COLO668 (cell line): ENCODE results near the gene CHCHD10.
A peak's percentile ranks its signal among the peaks of the same experiment; 100 is the strongest.

ENCODE experiments used
- DNase-seq: peaks from one replicate; lab custom pipeline; 2025; ENCODE audit not compliant: unreplicated experiment; lab: John Stamatoyannopoulos, UW

The CHCHD10 gene

GRCh38 chr22:23787910-23788309 lies 20.1 kb upstream of the CHCHD10 start:
- DNase-seq = no peak

DNA sequence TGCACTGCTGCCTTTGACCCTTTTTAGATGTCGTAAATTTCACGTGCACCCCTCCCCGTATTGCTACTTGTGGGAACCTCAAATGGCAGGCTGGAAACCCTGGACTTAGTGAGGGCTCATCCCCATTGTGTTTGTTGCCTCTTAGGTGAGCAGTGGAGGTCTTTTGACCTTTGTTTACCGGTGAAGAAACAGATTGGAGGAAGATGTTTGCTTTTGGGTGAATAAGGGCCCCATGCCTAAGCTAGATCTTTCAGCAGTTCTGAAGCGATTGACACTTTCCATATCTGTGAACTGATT lies 19.8 kb upstream of the CHCHD10 start:
- no peak for DNase-seq

DNA sequence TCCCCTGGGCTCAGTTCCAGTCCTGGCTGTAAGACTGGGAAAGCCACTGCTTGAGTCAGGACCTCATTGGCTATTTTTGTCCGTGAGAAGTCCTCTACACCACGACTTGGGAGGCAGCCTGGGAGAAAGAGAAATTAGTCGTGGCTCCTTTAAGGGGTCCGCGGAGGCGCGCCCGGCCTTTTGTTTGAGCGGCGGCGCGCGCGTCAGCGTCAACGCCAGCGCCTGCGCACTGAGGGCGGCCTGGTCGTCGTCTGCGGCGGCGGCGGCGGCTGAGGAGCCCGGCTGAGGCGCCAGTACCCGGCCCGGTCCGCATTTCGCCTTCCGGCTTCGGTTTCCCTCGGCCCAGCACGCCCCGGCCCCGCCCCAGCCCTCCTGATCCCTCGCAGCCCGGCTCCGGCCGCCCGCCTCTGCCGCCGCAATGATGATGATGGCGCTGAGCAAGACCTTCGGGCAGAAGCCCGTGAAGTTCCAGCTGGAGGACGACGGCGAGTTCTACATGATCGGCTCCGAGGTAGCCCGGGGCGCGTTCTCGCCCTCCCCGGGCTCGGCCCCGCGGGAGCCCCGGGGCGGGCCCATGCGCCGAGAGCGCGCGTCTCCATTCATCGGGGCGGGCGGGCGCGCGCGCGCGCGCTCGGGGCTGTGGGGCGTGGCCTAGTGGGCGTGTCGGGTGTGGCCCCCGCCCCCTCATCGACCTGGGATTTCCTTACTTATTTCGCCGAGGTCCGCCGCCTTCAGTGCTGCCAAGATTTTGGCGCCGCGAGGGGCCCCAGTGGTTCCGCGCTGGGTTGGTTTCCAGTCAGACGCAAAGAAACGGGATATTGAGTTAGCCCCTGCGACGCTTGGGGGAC lies 19.2 kb upstream of the CHCHD10 start, which contains the start of gene SMARCB1:
TSS of gene SMARCB1 (plus strand) at position 215 of the 848 bp plus-strand sequence. CDS start at position 419, 204 bp downstream.
- peak; percentile 97 for DNase-seq

GRCh38 chr22:23786261-23786710 lies 18.5 kb upstream of the CHCHD10 start:
- DNase-seq = no peak

DNA sequence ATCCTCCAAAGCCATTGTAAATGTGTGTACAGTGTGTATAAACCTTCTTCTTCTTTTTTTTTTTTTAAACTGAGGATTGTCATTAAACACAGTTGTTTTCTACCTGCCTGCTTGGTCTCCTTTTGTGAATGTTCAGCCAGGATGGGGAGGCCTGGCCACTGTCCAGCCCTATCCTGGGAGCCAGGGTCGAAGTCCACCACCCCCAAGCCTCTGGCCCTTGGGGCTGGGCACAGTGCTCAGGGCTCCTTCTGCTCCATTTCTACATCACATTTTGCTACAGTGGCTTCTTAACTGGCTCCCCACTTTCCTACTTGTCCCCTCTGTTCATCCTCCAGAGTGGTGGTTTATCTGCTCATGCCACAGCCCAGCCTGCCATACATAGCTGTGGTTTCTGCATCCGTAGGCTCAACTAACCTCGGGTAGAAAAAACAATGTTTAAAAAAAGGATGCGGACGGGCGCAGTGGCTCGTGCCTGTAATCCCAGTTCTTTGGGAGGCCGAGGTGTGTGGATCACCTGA lies 16.5 kb upstream of the CHCHD10 start:
- no peak for DNase-seq

DNA sequence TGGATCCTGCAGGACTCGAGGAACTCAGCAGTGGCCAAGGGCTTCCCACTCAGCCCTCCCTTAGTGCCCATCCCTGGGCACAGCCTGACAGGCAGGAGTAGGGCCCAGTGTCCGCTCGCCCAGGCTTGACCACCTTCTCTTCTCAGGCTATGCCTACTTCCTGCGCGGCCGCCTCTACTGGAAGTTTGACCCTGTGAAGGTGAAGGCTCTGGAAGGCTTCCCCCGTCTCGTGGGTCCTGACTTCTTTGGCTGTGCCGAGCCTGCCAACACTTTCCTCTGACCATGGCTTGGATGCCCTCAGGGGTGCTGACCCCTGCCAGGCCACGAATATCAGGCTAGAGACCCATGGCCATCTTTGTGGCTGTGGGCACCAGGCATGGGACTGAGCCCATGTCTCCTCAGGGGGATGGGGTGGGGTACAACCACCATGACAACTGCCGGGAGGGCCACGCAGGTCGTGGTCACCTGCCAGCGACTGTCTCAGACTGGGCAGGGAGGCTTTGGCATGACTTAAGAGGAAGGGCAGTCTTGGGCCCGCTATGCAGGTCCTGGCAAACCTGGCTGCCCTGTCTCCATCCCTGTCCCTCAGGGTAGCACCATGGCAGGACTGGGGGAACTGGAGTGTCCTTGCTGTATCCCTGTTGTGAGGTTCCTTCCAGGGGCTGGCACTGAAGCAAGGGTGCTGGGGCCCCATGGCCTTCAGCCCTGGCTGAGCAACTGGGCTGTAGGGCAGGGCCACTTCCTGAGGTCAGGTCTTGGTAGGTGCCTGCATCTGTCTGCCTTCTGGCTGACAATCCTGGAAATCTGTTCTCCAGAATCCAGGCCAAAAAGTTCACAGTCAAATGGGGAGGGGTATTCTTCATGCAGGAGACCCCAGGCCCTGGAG lies 15.7 kb upstream of the CHCHD10 start:
- no peak for DNase-seq

- no peak for DNase-seq
Observed at GRCh38 chr22:23782703-23783102, 14.9 kb upstream of the CHCHD10 start.

DNA sequence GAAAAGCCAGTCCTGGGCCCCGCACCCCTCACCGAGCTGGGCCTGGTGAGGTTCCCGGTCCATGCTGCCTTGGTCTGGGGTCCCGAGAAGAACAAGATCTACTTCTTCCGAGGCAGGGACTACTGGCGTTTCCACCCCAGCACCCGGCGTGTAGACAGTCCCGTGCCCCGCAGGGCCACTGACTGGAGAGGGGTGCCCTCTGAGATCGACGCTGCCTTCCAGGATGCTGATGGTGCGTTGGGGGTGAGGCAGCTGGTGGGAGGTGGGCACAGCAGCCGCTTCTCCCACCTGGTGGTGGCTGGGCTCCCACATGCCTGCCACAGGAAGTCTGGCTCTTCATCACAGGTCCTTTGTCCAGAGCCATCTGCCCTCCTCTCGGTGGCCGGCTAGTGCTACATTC lies 14.5 kb upstream of the CHCHD10 start:
- DNase-seq = no peak

DNA sequence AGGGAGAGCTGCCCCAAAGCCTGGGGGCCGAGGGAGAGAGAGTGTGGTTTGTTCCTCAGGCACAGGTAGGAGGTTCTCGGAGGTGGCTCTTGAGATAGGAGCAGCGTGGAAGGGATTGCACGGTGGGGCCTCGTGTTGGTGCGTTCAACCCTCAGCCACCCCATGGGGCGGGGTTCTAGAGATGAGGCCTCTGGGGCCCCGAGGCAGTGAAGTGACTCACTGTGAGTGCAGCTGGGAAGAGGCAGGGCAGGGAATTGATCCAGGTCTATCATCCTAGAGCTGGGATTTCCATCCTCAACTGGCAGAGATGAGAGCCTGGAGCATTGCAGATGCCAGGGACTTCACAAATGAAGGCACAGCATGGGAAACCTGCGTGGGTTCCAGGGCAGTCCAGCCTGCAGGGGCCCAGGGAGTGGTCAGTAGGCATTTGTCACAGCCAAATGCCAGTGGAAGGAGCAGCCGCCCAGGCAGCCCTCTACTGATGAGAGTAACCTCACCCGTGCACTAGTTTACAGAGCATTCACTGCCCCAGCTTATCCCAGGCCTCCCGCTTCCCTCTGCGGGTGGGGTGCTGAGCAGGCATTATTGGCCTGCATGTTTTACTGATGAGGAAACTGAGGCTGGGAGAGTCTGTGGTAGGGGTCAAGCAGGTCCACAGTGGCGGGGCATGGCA lies 13.9 kb upstream of the CHCHD10 start:
- no peak for DNase-seq

DNA sequence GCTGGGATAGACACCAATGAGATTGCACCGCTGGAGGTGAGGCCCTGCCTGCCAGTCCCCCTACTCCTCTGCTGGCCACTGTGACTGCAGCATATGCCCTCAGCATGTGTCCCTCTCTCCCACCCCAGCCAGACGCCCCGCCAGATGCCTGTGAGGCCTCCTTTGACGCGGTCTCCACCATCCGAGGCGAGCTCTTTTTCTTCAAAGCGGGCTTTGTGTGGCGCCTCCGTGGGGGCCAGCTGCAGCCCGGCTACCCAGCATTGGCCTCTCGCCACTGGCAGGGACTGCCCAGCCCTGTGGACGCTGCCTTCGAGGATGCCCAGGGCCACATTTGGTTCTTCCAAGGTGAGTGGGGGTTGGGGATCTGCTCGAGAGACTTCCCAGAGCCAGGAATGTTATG lies 13.3 kb upstream of the CHCHD10 start:
- no peak for DNase-seq

DNA sequence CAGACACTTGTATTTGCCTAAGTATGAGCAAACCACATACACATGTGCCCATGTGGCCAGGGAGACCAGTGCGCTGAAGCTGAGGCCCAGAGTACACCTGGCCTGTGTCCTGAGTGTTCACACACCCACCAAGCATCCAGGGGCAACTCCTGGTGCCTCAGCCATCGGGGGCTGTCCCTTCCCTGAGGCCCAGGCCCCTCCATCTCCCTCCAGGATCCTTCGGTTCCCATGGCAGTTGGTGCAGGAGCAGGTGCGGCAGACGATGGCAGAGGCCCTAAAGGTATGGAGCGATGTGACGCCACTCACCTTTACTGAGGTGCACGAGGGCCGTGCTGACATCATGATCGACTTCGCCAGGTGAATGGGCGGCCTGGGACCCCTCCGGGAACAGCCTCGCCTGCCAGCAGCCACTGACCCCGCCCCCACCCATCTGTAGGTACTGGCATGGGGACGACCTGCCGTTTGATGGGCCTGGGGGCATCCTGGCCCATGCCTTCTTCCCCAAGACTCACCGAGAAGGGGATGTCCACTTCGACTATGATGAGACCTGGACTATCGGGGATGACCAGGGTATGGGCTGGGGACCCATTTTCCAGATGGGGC lies 12.5 kb upstream of the CHCHD10 start:
- no peak for DNase-seq

DNA sequence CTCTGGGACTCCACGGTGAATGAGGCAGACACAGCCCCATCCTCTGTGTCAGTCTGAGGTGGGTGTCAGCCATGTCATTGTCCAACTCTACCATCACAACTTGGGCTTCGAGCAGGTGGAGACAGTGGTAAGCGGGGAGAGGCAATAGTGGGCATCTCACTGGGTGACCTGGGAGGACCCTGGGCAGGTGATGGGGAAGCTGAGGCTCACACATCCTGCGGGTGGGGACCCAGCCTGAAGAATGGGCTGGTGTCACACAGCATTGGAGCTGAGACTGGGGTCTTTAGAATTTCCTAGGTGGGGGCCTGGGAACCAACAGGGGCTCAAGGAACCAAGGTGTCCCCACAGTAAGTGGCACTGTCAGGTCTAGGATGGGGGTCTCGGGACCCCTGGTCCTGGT lies 12.0 kb upstream of the CHCHD10 start:
- DNase-seq = no peak

DNA sequence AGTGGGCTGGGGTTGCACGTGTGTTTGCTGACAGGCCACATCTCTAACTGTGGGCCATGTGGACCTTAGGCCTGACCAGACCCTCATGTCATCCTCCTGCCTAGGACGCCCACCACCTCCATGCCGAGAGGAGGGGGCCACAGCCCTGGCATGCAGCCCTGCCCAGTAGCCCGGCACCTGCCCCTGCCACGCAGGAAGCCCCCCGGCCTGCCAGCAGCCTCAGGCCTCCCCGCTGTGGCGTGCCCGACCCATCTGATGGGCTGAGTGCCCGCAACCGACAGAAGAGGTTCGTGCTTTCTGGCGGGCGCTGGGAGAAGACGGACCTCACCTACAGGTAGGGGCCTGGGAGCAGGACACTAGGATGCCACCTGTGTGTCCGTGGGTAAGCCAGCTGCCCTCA lies 11.3 kb upstream of the CHCHD10 start:
- DNase-seq = no peak

GRCh38 chr22:23778577-23778900 lies 10.8 kb upstream of the CHCHD10 start:
- no peak for DNase-seq

DNA sequence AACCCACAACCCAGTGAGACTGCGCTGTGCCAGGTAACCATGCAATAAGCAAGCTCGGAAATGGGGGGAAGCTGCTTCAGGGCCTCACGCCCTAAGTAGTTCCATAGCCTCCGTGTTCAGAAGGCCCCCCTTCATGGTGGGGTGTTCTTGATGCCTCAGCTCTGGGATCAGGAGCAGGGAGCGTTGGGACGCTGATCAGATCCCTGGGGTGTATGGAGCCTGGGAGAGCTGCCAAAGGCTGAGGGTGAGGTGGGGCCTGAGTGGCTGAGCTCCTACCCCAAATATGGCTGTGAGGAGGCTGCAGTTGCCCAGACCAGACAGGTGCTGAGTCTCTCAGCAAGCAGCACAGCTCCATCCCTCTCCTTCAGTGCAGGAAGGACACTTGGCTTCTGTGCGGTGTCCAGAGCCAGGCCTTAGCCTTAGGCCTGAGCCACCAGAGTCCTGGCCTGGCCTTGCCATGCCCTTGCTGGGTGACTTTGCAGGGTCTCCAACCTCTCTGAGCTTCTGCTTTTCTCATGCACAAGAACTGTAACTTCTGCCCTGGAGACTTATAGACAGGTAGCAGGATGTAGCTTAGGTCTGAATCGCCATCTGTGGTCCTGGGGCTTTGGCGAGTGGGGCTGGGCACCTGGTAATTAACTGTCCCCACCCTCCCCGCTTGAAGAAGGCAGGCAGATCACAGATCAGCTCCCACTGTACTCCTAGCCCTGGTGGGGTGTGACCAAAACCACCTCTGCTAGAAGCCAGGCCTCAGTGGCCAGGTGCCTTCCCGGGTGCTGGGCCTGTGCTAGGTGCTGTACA lies 10.2 kb upstream of the CHCHD10 start:
- no peak for DNase-seq

DNA sequence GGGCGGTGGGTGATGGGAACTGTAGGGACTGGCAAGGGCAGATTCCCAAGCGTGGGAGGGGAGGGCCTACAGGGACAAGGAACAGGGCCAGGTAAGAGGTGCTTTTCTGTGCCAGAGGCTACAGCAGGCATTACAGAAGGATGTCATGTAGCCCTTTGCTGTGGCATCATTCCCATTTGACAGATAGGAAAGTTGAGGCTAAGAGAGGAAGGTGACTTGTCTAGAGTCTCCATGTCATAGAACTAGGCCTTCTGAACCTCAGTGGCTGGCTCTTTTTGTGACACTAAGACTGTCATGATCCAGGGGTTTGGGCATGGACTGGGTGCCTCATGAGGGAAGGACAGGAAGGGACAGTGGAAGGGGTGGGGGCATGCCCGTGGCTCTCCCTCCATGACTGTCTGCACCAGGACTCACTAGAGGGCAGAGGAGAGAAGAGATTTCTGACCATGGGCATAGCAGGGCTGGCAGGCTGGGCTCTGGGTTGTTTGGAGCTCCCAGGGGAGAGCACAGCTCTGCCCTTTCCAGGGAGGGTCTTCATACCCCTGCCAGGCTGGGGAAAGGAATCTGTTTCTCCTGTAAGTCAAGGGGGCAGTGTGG lies 8.1 kb upstream of the CHCHD10 start:
- no peak for DNase-seq

DNA sequence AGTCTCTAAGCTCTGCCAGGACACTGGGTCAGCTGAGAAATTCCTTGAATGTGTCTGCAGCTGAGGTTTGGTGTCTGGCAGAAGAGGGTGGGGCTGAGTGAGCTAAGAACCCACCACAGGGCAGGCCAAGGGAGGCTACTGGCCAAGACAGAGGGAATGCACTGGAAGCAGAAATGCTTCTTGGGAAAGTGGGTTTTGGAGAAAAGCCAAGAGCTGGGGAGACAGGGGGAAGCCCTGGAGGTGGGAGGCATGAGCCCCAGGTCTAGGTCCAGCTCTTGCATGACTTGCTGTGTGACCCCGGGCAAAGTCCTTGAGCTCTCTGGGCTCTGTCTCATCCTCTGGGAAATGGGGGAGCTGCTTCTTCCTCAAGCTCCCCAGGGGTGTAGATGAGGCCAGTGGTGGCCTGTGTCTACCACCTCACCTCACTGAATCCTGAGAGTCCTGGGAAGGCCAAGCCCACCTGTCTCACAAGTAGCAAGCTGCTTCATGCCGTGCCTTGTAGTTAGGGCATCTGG lies 7.2 kb upstream of the CHCHD10 start:
- DNase-seq = no peak

DNA sequence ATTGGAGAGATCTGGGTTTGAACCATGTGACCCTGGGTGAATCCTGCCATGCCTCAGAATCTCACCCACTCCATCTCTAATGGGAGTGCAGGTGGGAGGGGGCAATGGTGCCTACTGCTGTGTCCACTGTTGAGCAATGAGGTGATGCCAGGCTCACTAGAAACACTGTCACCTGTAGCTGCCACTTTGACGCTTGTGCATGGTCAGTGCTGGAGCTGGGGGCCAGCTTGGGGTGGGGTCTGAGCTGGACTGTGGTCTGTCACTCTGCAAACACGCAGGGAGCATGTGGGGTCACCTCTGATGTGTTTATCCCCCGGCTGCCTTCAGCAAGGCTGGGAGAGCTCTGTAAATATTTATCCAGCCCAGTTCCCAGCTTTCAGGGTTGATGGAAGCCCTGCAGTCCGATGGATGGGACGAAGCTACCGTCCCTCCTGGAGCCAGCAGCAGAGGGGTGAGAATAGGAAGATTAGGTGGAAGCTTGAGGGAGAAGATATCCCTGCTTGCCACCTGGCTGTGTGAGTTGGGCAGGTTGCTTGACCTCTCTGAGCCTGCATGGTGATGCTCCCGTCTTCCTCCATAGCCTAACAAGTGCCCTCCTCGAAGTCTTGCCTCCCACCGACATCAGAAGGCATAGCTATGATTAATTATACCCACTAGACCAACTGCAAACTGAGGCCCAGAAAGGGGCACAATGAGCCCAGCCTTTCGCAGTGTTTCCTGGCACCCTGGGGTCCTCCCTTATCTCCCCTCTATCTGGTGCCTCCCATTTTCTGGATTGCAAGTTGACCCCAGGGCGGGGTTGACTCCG lies 6.5 kb upstream of the CHCHD10 start:
- DNase-seq = no peak
